Trophoblast cell (in vitro differentiated cells and primary cell): ENCODE data around the gene ABCC6.
"Not testable (repeated sequence)": the region's sequence is repeated elsewhere in the genome, so short reads cannot be mapped to it uniquely, and the experiment has no call there.

ENCODE experiments used
- DNase-seq, 2 donors: peaks; one replicate each; pipeline ENCODE4 v3.0.0-alpha.2; 2016
- H2AFZ ChIP-seq: 2 replicates; pipeline ENCODE4 v1.6.1; 2013; ENCODE audit warnings: low read length, moderate library complexity, mild to moderate bottlenecking; ENCODE audit not compliant: insufficient read depth, poor library complexity
- H2AK5ac ChIP-seq: 2 replicates; pipeline ENCODE4 v1.6.1; 2013; ENCODE audit warnings: mild to moderate bottlenecking, low read length
- H2BK120ac ChIP-seq: 2 replicates; pipeline ENCODE4 v1.6.1; 2013; ENCODE audit warnings: low read length, mild to moderate bottlenecking, moderate library complexity; ENCODE audit not compliant: insufficient read depth, poor library complexity
- H2BK12ac ChIP-seq: 2 replicates; pipeline ENCODE4 v1.6.1; 2013; ENCODE audit warnings: mild to moderate bottlenecking, low read length, moderate library complexity
- H2BK5ac ChIP-seq: 2 replicates; pipeline ENCODE4 v1.6.1; 2013; ENCODE audit warnings: low read length, low read depth, moderate library complexity, mild to moderate bottlenecking; ENCODE audit not compliant: poor library complexity
- H3K14ac ChIP-seq: 2 replicates; pipeline ENCODE4 v1.6.1; 2013; ENCODE audit warnings: mild to moderate bottlenecking, low read length
- H3K18ac ChIP-seq: 2 replicates; pipeline ENCODE4 v1.6.1; 2013; ENCODE audit warnings: mild to moderate bottlenecking, low read length
- H3K23ac ChIP-seq: 2 replicates; pipeline ENCODE4 v1.6.1; 2013; ENCODE audit warnings: low read length
- H3K27ac ChIP-seq: 2 replicates; pipeline ENCODE4 v1.5.1; 2013; ENCODE audit warnings: low read depth, mild to moderate bottlenecking, inconsistent platforms, low read length, moderate library complexity
- H3K27me3 ChIP-seq: 2 replicates; pipeline ENCODE4 v1.6.1; 2013; ENCODE audit warnings: inconsistent platforms, mild to moderate bottlenecking, low read length, moderate library complexity; ENCODE audit not compliant: insufficient read depth
- H3K36me3 ChIP-seq, 2 experiments: 1 replicate in 1 of 2; 2 replicates in 1 of 2; pipeline ENCODE4 v1.6.1; 2013; ENCODE audit warnings: low read length in 2 of 2, mild to moderate bottlenecking in 2 of 2, moderate library complexity in 1 of 2; ENCODE audit not compliant: insufficient read depth in 2 of 2, control insufficient read depth in 1 of 2
- H3K4ac ChIP-seq: 2 replicates; pipeline ENCODE4 v1.6.1; 2013; ENCODE audit warnings: low read depth, mild to moderate bottlenecking, low read length, moderate library complexity
- H3K4me1 ChIP-seq, 2 experiments: 1 replicate in 1 of 2; 2 replicates in 1 of 2; pipeline ENCODE4 v1.6.1; 2013; ENCODE audit warnings: low read length in 2 of 2, mild to moderate bottlenecking in 2 of 2, moderate library complexity in 1 of 2; ENCODE audit not compliant: insufficient read depth in 2 of 2, control insufficient read depth in 1 of 2
- H3K4me2 ChIP-seq: 2 replicates; pipeline ENCODE4 v1.6.1; 2013; ENCODE audit warnings: inconsistent platforms, mild to moderate bottlenecking, low read length, moderate library complexity
- H3K4me3 ChIP-seq: 2 replicates; pipeline ENCODE4 v1.5.1; 2013; ENCODE audit warnings: mild to moderate bottlenecking, low read depth, low read length, inconsistent platforms
- H3K79me1 ChIP-seq: one replicate; pipeline ENCODE4 v1.6.1; 2013; ENCODE audit warnings: low read length
- H3K79me2 ChIP-seq: 2 replicates; pipeline ENCODE4 v1.6.1; 2013; ENCODE audit warnings: low read length, mild to moderate bottlenecking; ENCODE audit not compliant: control insufficient read depth, insufficient read depth, poor library complexity
- H3K9ac ChIP-seq: 2 replicates; pipeline ENCODE4 v1.6.1; 2013; ENCODE audit warnings: mild to moderate bottlenecking, low read length
- H3K9me3 ChIP-seq: 2 replicates; pipeline ENCODE4 v1.6.1; 2013; ENCODE audit warnings: low read depth, mild to moderate bottlenecking, control low read depth, inconsistent platforms, low read length; ENCODE audit not compliant: insufficient read depth
- H4K12ac ChIP-seq: 2 replicates; pipeline ENCODE4 v1.6.1; 2013; ENCODE audit warnings: low read depth, mild to moderate bottlenecking, low read length, moderate library complexity
- H4K8ac ChIP-seq: 2 replicates; pipeline ENCODE4 v1.6.1; 2013; ENCODE audit warnings: low read depth, mild to moderate bottlenecking, low read length, moderate library complexity
- H4K91ac ChIP-seq: one replicate; pipeline ENCODE4 v1.6.1; 2013; ENCODE audit warnings: low read depth, mild to moderate bottlenecking, low read length, moderate library complexity
- WGBS: extraction: QIAGEN DNeasy Blood & Tissue Kit; methylation state at CpG from one replicate; pipeline ENCODE4 v1.1.7; 2013; ENCODE audit warnings: missing lambda C conversion rate; ENCODE audit not compliant: insufficient read length, insufficient coverage; ENCODE audit errors: extremely low coverage; 5-methylcytosine and 5-hydroxymethylcytosine counted together

ABCC6 gene

GRCh38 chr16:16207787-16208334, 15.4 kb downstream of the ABCC6 start:
- H3K79me1 ChIP-seq, H3K4ac ChIP-seq, H3K27ac ChIP-seq, H2BK5ac ChIP-seq, H2AK5ac ChIP-seq, H3K4me3 ChIP-seq, H3K79me2 ChIP-seq, H4K8ac ChIP-seq, H3K36me3 ChIP-seq, H4K91ac ChIP-seq, H4K12ac ChIP-seq, H3K9me3 ChIP-seq, H3K27me3 ChIP-seq, DNase-seq, H2BK120ac ChIP-seq, H2BK12ac ChIP-seq, H3K4me2 ChIP-seq, H3K18ac ChIP-seq, H3K23ac ChIP-seq, H3K14ac ChIP-seq, H3K9ac ChIP-seq, H3K4me1 ChIP-seq, H2AFZ ChIP-seq: not testable (repeated sequence)
- WGBS = no CpG with 5 or more reads among the region's 6 CpGs

- not testable (repeated sequence) for H3K27ac ChIP-seq
- WGBS = no CpG with 5 or more reads among the region's 4 CpGs
Observed at GRCh38 chr16:16207097-16207786, 16.1 kb downstream of the ABCC6 start.

GRCh38 chr16:16205864-16206263, 17.4 kb downstream of the ABCC6 start:
- DNase-seq, H3K14ac ChIP-seq, H3K27me3 ChIP-seq, H4K8ac ChIP-seq, H3K79me2 ChIP-seq, H3K9ac ChIP-seq, H4K91ac ChIP-seq, H2BK5ac ChIP-seq, H3K4me3 ChIP-seq, H3K4me2 ChIP-seq, H2AFZ ChIP-seq, H3K4me1 ChIP-seq, H2BK12ac ChIP-seq, H3K9me3 ChIP-seq, H2BK120ac ChIP-seq, H4K12ac ChIP-seq, H3K79me1 ChIP-seq, H2AK5ac ChIP-seq, H3K27ac ChIP-seq, H3K4ac ChIP-seq, H3K36me3 ChIP-seq, H3K18ac ChIP-seq, H3K23ac ChIP-seq: not testable (repeated sequence)
- no CpG with 5 or more reads among the region's 2 CpGs for WGBS

More at GRCh38 chr16:16207097-16207786, 16.1 kb downstream of the ABCC6 start:
- H3K4me2 ChIP-seq, H3K79me1 ChIP-seq, H3K79me2 ChIP-seq, H4K8ac ChIP-seq, H3K4ac ChIP-seq, H3K18ac ChIP-seq, H4K91ac ChIP-seq, H2BK12ac ChIP-seq, H3K23ac ChIP-seq, H3K27me3 ChIP-seq, H2AFZ ChIP-seq, DNase-seq, H2BK120ac ChIP-seq, H2AK5ac ChIP-seq, H4K12ac ChIP-seq, H3K36me3 ChIP-seq, H3K14ac ChIP-seq, H3K4me3 ChIP-seq, H3K9ac ChIP-seq, H3K9me3 ChIP-seq, H2BK5ac ChIP-seq, H3K4me1 ChIP-seq: not testable (repeated sequence)

DNA sequence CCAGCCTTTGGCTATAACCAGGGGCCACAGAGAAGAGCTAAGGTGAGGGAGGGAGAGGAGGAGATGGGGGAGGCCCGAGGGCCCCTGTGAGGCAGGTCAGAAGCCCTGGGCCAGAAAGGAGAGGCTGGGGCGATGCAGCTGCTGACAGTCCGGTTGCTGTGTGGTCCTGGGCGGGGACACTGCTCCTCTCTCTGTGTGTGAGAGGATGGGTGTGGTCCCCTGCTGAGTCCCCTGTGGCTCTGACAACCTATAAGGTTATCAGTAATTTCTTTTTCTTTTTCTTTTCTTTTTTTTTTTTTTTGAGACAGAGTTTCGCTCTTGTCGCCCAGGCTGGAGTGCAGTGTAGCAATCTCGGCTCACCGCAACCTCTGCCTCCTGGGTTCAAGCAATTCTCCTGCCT, 18.7 kb downstream of the ABCC6 start:
- not testable (repeated sequence) for DNase-seq, H2AK5ac ChIP-seq, H2BK12ac ChIP-seq, H3K14ac ChIP-seq, H4K8ac ChIP-seq, H3K27ac ChIP-seq, H3K79me1 ChIP-seq, H3K4me2 ChIP-seq, H3K27me3 ChIP-seq, H3K4ac ChIP-seq, H3K18ac ChIP-seq, H3K23ac ChIP-seq, H2BK120ac ChIP-seq, H3K79me2 ChIP-seq, H4K91ac ChIP-seq, H3K9me3 ChIP-seq, H3K4me1 ChIP-seq, H2BK5ac ChIP-seq, H4K12ac ChIP-seq, H3K4me3 ChIP-seq, H2AFZ ChIP-seq, H3K36me3 ChIP-seq, H3K9ac ChIP-seq
- no CpG with 5 or more reads among the region's 8 CpGs for WGBS
